RWPE1 (cell line): ENCODE measurements around the gene RNF166.

Source experiments
- CTCF ChIA-PET: fragments of 350-600 bp; sonication (Branson Sonifier 250); formaldehyde crosslinking; extraction: SDS; loops from one replicate; lab custom pipeline; 2021; lab: Yijun Ruan, JAX
- POLR2A ChIA-PET: fragments of 400-600 bp; formaldehyde crosslinking; extraction: SDS; loops from one replicate; lab custom pipeline; 2020; ENCODE audit warnings: antibody characterized with exemption; ENCODE audit not compliant: low non-redundant PET; lab: Yijun Ruan, JAX
- DNase-seq: peaks from one replicate; pipeline ENCODE4 v3.0.0; 2012; ENCODE audit warnings: low spot score
- H3K27ac ChIP-seq: fragments of 450-650 bp; 2 replicates; pipeline ENCODE4 v1.5.1; 2017
- CTCF ChIP-seq: fragments of 450-650 bp; conservative IDR thresholded peaks from 2 replicates; pipeline ENCODE4 v1.5.1; 2017; ENCODE audit warnings: low read depth, mild to moderate bottlenecking

Gene RNF166

GRCh38 chr16:88686439-88687253, 19.6 kb downstream of the RNF166 start, which contains the start of gene SNAI3:
SNAI3 (minus strand) TSS chr16:88686507; CDS start chr16:88686406, 101 bp downstream.
- POLR2A ChIA-PET = interaction anchor here (0.6 kb wide), 1 partner anchor 14 kb away, joined by 3 read pairs; no protein-coding TSS in a partner anchor
- H3K27ac ChIP-seq = peak within 1 kb of the TSS; percentile 11; the same call in 1 of the 2 replicates
- no peak for TF ChIP-seq CTCF
- peak; percentile 88 for DNase-seq
- CTCF ChIA-PET = interaction anchor here (0.9 to 1.0 kb wide), 2 partner anchors 11 to 12 kb away, joined by 5 read pairs; no protein-coding TSS in a partner anchor

- no peak for DNase-seq
- POLR2A ChIA-PET = interaction anchor here (0.6 kb wide), 1 partner anchor 13 kb away, joined by 3 read pairs; no protein-coding TSS in a partner anchor
- no peak overlapping the region for H3K27ac ChIP-seq
- TF ChIP-seq CTCF = no peak
- CTCF ChIA-PET = interaction anchor here (1.8 kb wide), 1 partner anchor 21 kb away, joined by 12 read pairs; no protein-coding TSS in a partner anchor
These were observed 20.2 kb downstream of the RNF166 start for GRCh38 chr16:88686062-88686438.

GRCh38 chr16:88685156-88686061, 20.8 kb downstream of the RNF166 start:
- peak overlapping the region; percentile 11; the same call in 1 of the 2 replicates for H3K27ac ChIP-seq
- ChIA-PET POLR2A (interaction anchor here (0.6 kb wide), 1 partner anchor 13 kb away, joined by 3 read pairs; no protein-coding TSS in a partner anchor), CTCF (interaction anchor here (0.6 to 1.8 kb wide), 8 partner anchors 9 to 766 kb away, joined by 3 to 12 read pairs (median 3); no protein-coding TSS in a partner anchor)
- DNase-seq = peak; percentile 64
- peak; percentile 61 for TF ChIP-seq CTCF

GRCh38 chr16:88684569-88685155, 21.5 kb downstream of the RNF166 start:
- CTCF ChIA-PET = interaction anchor here (0.7 to 1.8 kb wide), 5 partner anchors 10 to 51 kb away, joined by 3 to 12 read pairs (median 4); no protein-coding TSS in a partner anchor
- no peak overlapping the region for H3K27ac ChIP-seq
- no peak for TF ChIP-seq CTCF
- POLR2A ChIA-PET = no interaction called here
- DNase-seq = no peak

- ChIA-PET CTCF (interaction anchor here (0.8 to 1.5 kb wide), 2 partner anchors 10 to 20 kb away, joined by 4 read pairs; no protein-coding TSS in a partner anchor), POLR2A (no interaction called here)
- TF ChIP-seq CTCF = no peak
- no peak overlapping the region for H3K27ac ChIP-seq
- no peak for DNase-seq
These were observed 24.3 kb downstream of the RNF166 start for GRCh38 chr16:88681709-88682451.
